Measurements from ENCODE around the gene ZNF341. TPM values are rescaled to one million over a fixed set of nuclear protein-coding genes. Genes with fewer than 3 reads are reported as not detected.

ZNF341 gene
- total and polyA plus RNA-seq, 4 donors, result 2.1 to 4.3 (median 3.4) TPM

- Histone ChIP-seq H3K4me1 (ENCODE audit: control insufficient read depth in 5 of 5, insufficient read depth in 5 of 5, low read length in 5 of 5) (peaks cover 0 to 21% (median 14%) of the 10 kb centered on the region in 5 donors), H3K27ac (ENCODE audit: low read depth in 1 of 2, low read length in 1 of 2) (peak overlapping the region in 1 of 2 donors; percentile 57), H3K36me3 (ENCODE audit: control insufficient read depth in 4 of 4, insufficient read depth in 4 of 4, low read length in 4 of 4) (peaks cover 0 to 5% (median 0%) of the 10 kb centered on the region in 4 donors), H3K9me3 (ENCODE audit: control insufficient read depth in 4 of 4, insufficient read depth in 3 of 4, low read length in 3 of 4) (no peaks in the 10 kb centered on the region), H3K27me3 (ENCODE audit: control insufficient read depth in 3 of 3, insufficient read depth in 3 of 3, low read length in 2 of 3) (no peaks in the 10 kb centered on the region), H3K4me3 (no peak overlapping the region), H3K9ac (ENCODE audit: insufficient read depth in 1 of 2, low read length in 2 of 2) (peak overlapping the region in 1 of 2 donors; percentile 42)
- ATAC-seq (ENCODE audit: insufficient read depth, low FRiP score) (no peak), DNase-seq (no peak)
- WGBS, 2 donors, result 64 to 79% methylated on average over 5 of the region's 5 CpGs
- no peak for TF ChIP-seq CTCF (IDR thresholded peaks at IDR 0.05; ENCODE audit: control extremely low read depth, extremely low read depth)
These were observed 58.0 kb downstream of the ZNF341 start for GRCh38 chr20:33789858-33790182.

- Histone ChIP-seq H3K9ac (ENCODE audit: insufficient read depth in 1 of 2, low read length in 2 of 2) (no peak overlapping the region), H3K4me3 (no peak overlapping the region), H3K27me3 (ENCODE audit: control insufficient read depth in 3 of 3, insufficient read depth in 3 of 3, low read length in 2 of 3) (no peaks in the 10 kb centered on the region), H3K4me1 (ENCODE audit: control insufficient read depth in 5 of 5, insufficient read depth in 5 of 5, low read length in 5 of 5) (peaks cover 0 to 21% (median 16%) of the 10 kb centered on the region in 5 donors), H3K27ac (ENCODE audit: low read depth in 1 of 2, low read length in 1 of 2) (peak overlapping the region in 1 of 2 donors; percentile 41), H3K36me3 (ENCODE audit: control insufficient read depth in 4 of 4, insufficient read depth in 4 of 4, low read length in 4 of 4) (peaks cover 0 to 5% (median 0%) of the 10 kb centered on the region in 4 donors), H3K9me3 (ENCODE audit: control insufficient read depth in 4 of 4, insufficient read depth in 3 of 4, low read length in 3 of 4) (no peaks in the 10 kb centered on the region)
- no peak for ATAC-seq (ENCODE audit: insufficient read depth, low FRiP score)
- no peak for DNase-seq
- 80 to 92% methylated on average over 11 of the region's 11 CpGs for WGBS, 2 donors
- TF ChIP-seq CTCF (IDR thresholded peaks at IDR 0.05; ENCODE audit: control extremely low read depth, extremely low read depth), result no peak
These were observed 58.8 kb downstream of the ZNF341 start for GRCh38 chr20:33790566-33790965.

- Histone ChIP-seq H3K4me3 (no peak overlapping the region), H3K4me1 (ENCODE audit: control insufficient read depth in 5 of 5, insufficient read depth in 5 of 5, low read length in 5 of 5) (peaks cover 0 to 21% (median 19%) of the 10 kb centered on the region in 5 donors), H3K9me3 (ENCODE audit: control insufficient read depth in 4 of 4, insufficient read depth in 3 of 4, low read length in 3 of 4) (no peaks in the 10 kb centered on the region), H3K27me3 (ENCODE audit: control insufficient read depth in 3 of 3, insufficient read depth in 3 of 3, low read length in 2 of 3) (no peaks in the 10 kb centered on the region), H3K27ac (ENCODE audit: low read depth in 1 of 2, low read length in 1 of 2) (no peak overlapping the region), H3K9ac (ENCODE audit: insufficient read depth in 1 of 2, low read length in 2 of 2) (no peak overlapping the region), H3K36me3 (ENCODE audit: control insufficient read depth in 4 of 4, insufficient read depth in 4 of 4, low read length in 4 of 4) (peaks cover 0 to 5% (median 0%) of the 10 kb centered on the region in 4 donors)
- 96 to 97% methylated on average over 30 to 31 of the region's 31 CpGs for WGBS, 2 donors
- no peak for ATAC-seq (ENCODE audit: insufficient read depth, low FRiP score)
- no peak for DNase-seq
- no peak for TF ChIP-seq CTCF (IDR thresholded peaks at IDR 0.05; ENCODE audit: control extremely low read depth, extremely low read depth)
These were observed 59.2 kb downstream of the ZNF341 start for GRCh38 chr20:33791021-33791420.

- H3K9me3 ChIP-seq (ENCODE audit: control insufficient read depth in 4 of 4, insufficient read depth in 3 of 4, low read length in 3 of 4), result no peaks in the 10 kb centered on the region
- 88 to 91% methylated on average over 9 of the region's 9 CpGs for WGBS, 2 donors
- H3K4me3 ChIP-seq, result no peak overlapping the region
- no peak for ATAC-seq (ENCODE audit: insufficient read depth, low FRiP score)
- no peak overlapping the region for H3K27ac ChIP-seq (ENCODE audit: low read depth in 1 of 2, low read length in 1 of 2)
- H3K36me3 ChIP-seq (ENCODE audit: control insufficient read depth in 4 of 4, insufficient read depth in 4 of 4, low read length in 4 of 4), result peaks cover 0 to 5% (median 0%) of the 10 kb centered on the region in 4 donors
- no peaks in the 10 kb centered on the region for H3K27me3 ChIP-seq (ENCODE audit: control insufficient read depth in 3 of 3, insufficient read depth in 3 of 3, low read length in 2 of 3)
- H3K9ac ChIP-seq (ENCODE audit: insufficient read depth in 1 of 2, low read length in 2 of 2), result no peak overlapping the region
- H3K4me1 ChIP-seq (ENCODE audit: control insufficient read depth in 5 of 5, insufficient read depth in 5 of 5, low read length in 5 of 5), result peaks cover 0 to 23% (median 21%) of the 10 kb centered on the region in 5 donors
- no peak for TF ChIP-seq CTCF (IDR thresholded peaks at IDR 0.05; ENCODE audit: control extremely low read depth, extremely low read depth)
- no peak for DNase-seq
These were observed 59.7 kb downstream of the ZNF341 start for GRCh38 chr20:33791540-33791939.

Measured in lung (tissue), 12 donors.